HUES64 (cell line): ENCODE measurements around the gene PCMTD2.

ENCODE experiments used
- H3K27ac ChIP-seq: 2 replicates; pipeline ENCODE4 v1.7.0; 2013; ENCODE audit warnings: low read depth, low read length, inconsistent platforms
- H3K27me3 ChIP-seq: 2 replicates; pipeline ENCODE4 v1.6.1; 2013; ENCODE audit warnings: mild to moderate bottlenecking, low read length; ENCODE audit not compliant: insufficient read depth
- H3K36me3 ChIP-seq: 2 replicates; pipeline ENCODE4 v1.6.1; 2013; ENCODE audit warnings: mild to moderate bottlenecking, low read length; ENCODE audit not compliant: insufficient read depth
- H3K4me1 ChIP-seq: 2 replicates; pipeline ENCODE4 v1.6.1; 2013; ENCODE audit warnings: mild to moderate bottlenecking, low read length, moderate library complexity; ENCODE audit not compliant: insufficient read depth
- H3K4me3 ChIP-seq: 2 replicates; pipeline ENCODE4 v1.5.1; 2013; ENCODE audit warnings: mild to moderate bottlenecking, low read length, moderate library complexity
- H3K9ac ChIP-seq: 2 replicates; pipeline ENCODE4 v1.6.1; 2013; ENCODE audit warnings: mild to moderate bottlenecking, low read depth, low read length
- H3K9me3 ChIP-seq: 2 replicates; pipeline ENCODE4 v1.6.1; 2013; ENCODE audit warnings: low read depth, low read length; ENCODE audit not compliant: insufficient read depth
- WGBS: fragments of 150-250, 120-280 bp; methylation state at CpG from one replicate; pipeline ENCODE4 v1.1.7; 2013; ENCODE audit warnings: missing lambda C conversion rate; 5-methylcytosine and 5-hydroxymethylcytosine counted together

The PCMTD2 gene

GRCh38 chr20:64266988-64267387 lies 11.4 kb downstream of the PCMTD2 start:
- H3K4me3 ChIP-seq: no peak overlapping the region
- no peak overlapping the region for H3K9ac ChIP-seq
- H3K27me3 ChIP-seq: no peaks in the 10 kb centered on the region
- peaks cover 11% of the 10 kb centered on the region for H3K4me1 ChIP-seq
- peaks cover 21% of the 10 kb centered on the region for H3K36me3 ChIP-seq
- no peaks in the 10 kb centered on the region for H3K9me3 ChIP-seq
- 90% methylated on average over 5 of the region's 5 CpGs for WGBS
- H3K27ac ChIP-seq: no peak overlapping the region

- Histone ChIP-seq H3K36me3 (peaks cover 29% of the 10 kb centered on the region), H3K27ac (no peak overlapping the region), H3K9me3 (no peaks in the 10 kb centered on the region), H3K9ac (no peak overlapping the region), H3K4me1 (peaks cover 11% of the 10 kb centered on the region), H3K4me3 (no peak overlapping the region), H3K27me3 (no peaks in the 10 kb centered on the region)
- 68% methylated on average over 10 of the region's 10 CpGs for WGBS
Measured at GRCh38 chr20:64268174-64268573, 12.6 kb downstream of the PCMTD2 start.

GRCh38 chr20:64269604-64270411 lies 14.3 kb downstream of the PCMTD2 start:
- Histone ChIP-seq H3K27ac (no peak overlapping the region), H3K9me3 (no peaks in the 10 kb centered on the region), H3K4me1 (peaks cover 11% of the 10 kb centered on the region), H3K36me3 (peaks cover 31% of the 10 kb centered on the region), H3K9ac (no peak overlapping the region), H3K4me3 (no peak overlapping the region), H3K27me3 (no peaks in the 10 kb centered on the region)
- WGBS: 97% methylated on average over 53 of the region's 53 CpGs

DNA sequence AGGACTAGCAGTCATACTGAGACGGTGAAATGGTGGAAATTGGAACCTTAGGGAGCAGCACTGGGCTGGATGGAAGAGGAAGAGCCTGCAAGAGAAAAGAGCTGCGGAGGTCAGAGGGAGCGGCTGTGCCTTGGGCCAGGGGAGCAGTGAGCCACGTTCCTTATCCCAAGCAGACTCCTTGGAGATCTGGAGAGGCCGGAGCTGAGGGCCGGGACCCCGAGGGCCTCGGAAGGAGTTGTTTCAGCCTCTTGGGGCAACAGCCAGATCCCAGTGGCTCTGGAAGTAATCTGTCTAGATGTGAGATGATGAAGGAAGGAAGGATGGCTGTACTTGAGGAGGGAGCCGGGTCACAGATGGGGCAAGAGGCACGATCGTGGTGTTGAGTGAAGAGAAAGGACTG lies 16.1 kb downstream of the PCMTD2 start:
- H3K4me3 ChIP-seq: no peak overlapping the region
- no peaks in the 10 kb centered on the region for H3K9me3 ChIP-seq
- H3K27me3 ChIP-seq: no peaks in the 10 kb centered on the region
- 94% methylated on average over 11 of the region's 11 CpGs for WGBS
- H3K9ac ChIP-seq: no peak overlapping the region
- H3K36me3 ChIP-seq: peaks cover 30% of the 10 kb centered on the region
- no peak overlapping the region for H3K27ac ChIP-seq
- peaks cover 11% of the 10 kb centered on the region for H3K4me1 ChIP-seq

DNA sequence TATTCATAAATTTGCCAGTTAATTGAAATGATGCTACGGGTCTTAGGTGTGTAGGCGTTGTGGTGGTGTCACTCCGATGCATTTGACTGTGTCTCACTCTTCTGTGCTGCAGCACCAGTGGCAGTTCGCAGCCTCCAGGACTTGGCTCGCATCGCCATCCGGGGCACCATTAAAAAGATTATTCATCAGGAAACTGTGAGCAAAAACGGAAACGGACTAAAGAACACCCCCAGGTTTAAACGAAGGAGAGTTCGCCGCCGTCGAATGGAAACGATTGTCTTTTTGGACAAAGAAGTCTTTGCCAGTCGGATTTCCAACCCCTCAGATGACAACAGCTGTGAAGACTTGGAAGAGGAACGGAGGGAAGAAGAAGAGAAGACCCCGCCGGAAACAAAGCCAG lies 17.6 kb downstream of the PCMTD2 start:
- 97% methylated on average over 19 of the region's 19 CpGs for WGBS

GRCh38 chr20:64276817-64277216 lies 21.3 kb downstream of the PCMTD2 start:
- H3K27ac ChIP-seq: no peak overlapping the region
- no peaks in the 10 kb centered on the region for H3K4me1 ChIP-seq

More for the DNA sequence above, 17.6 kb downstream of the PCMTD2 start:
- no peaks in the 10 kb centered on the region for H3K9me3 ChIP-seq
- H3K4me3 ChIP-seq: no peak overlapping the region
- H3K36me3 ChIP-seq: peaks cover 30% of the 10 kb centered on the region
- no peaks in the 10 kb centered on the region for H3K27me3 ChIP-seq
- no peak overlapping the region for H3K27ac ChIP-seq
- H3K9ac ChIP-seq: no peak overlapping the region
- H3K4me1 ChIP-seq: peaks cover 4% of the 10 kb centered on the region; the same call in 1 of the 2 replicates

GRCh38 chr20:64277571-64278316 lies 22.2 kb downstream of the PCMTD2 start:
- Histone ChIP-seq H3K4me1 (no peaks in the 10 kb centered on the region), H3K9me3 (peaks cover 8% of the 10 kb centered on the region), H3K9ac (no peak overlapping the region), H3K36me3 (peaks cover 24% of the 10 kb centered on the region), H3K27me3 (no peaks in the 10 kb centered on the region), H3K4me3 (no peak overlapping the region), H3K27ac (no peak overlapping the region)
- WGBS: 90% methylated on average over 10 of the region's 10 CpGs

More at GRCh38 chr20:64276817-64277216, 21.3 kb downstream of the PCMTD2 start:
- Histone ChIP-seq H3K4me3 (no peak overlapping the region), H3K9me3 (peaks cover 3% of the 10 kb centered on the region; the same call in 1 of the 2 replicates), H3K9ac (no peak overlapping the region), H3K36me3 (peaks cover 27% of the 10 kb centered on the region), H3K27me3 (no peaks in the 10 kb centered on the region)
- 92% methylated on average over 7 of the region's 7 CpGs for WGBS

GRCh38 chr20:64278317-64278681 lies 22.8 kb downstream of the PCMTD2 start:
- Histone ChIP-seq H3K9me3 (peaks cover 8% of the 10 kb centered on the region), H3K4me1 (no peaks in the 10 kb centered on the region), H3K27me3 (no peaks in the 10 kb centered on the region), H3K9ac (no peak overlapping the region), H3K4me3 (no peak overlapping the region), H3K27ac (no peak overlapping the region), H3K36me3 (peaks cover 19% of the 10 kb centered on the region)
- WGBS: 91% methylated on average over 4 of the region's 4 CpGs

DNA sequence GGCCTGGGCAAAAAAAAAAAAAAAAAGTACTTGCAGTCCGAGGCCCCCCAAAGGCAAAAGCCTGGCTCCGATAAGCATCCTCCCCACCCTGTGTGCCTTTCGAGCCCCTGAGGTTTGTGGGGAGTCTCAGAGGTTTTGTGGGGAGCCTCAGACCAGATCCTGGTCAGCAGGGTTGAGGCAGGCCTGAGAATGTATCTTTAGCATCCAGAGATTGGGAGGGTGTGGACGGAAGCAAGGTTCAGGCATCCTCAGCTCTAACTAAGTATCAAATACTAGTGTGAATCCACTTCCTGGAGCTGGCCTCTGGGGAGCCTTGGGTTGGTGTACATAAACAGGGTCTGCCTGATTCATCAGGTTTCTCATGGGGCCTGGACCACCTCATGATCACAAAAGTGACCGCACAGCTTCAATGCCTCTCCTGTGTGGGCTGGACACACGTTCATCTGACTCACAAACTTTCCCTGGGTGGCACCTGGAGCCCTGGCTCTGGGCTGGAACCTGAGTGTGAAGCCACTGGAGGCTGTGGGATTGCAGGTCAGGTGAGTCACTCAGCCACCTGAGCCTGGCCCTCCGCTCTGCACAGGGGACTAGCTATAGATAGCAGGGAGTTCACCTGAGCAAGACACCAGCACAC lies 24.4 kb downstream of the PCMTD2 start:
- Histone ChIP-seq H3K27me3 (no peaks in the 10 kb centered on the region), H3K9ac (no peak overlapping the region), H3K4me3 (no peak overlapping the region), H3K36me3 (peaks cover 6% of the 10 kb centered on the region; the same call in 1 of the 2 replicates), H3K9me3 (peaks cover 24% of the 10 kb centered on the region), H3K27ac (no peak overlapping the region), H3K4me1 (no peaks in the 10 kb centered on the region)
- WGBS: 83% methylated on average over 7 of the region's 7 CpGs

DNA sequence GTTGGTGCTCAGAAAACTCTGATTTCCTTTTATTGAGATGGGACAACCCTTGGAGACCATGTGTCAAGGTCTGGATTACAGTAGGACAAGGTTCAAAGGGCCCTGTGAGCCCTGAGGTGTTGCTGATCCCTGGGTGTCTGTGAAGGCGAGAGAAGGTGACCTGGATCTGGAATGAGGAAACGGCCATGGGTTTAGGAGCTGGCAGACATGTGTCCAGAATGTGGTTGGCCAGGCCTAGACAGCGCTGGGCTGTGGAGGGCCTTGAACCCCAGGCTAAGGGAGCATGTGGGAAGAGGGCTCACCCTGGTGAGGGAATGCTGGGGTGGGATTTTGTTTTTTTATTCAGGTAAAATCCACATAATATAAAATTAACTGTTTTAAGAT lies 24.9 kb downstream of the PCMTD2 start:
- WGBS: 93% methylated on average over 3 of the region's 3 CpGs
- H3K9ac ChIP-seq: no peak overlapping the region
- no peaks in the 10 kb centered on the region for H3K4me1 ChIP-seq
- peaks cover 1% of the 10 kb centered on the region; the same call in 1 of the 2 replicates for H3K36me3 ChIP-seq
- H3K27me3 ChIP-seq: no peaks in the 10 kb centered on the region
- H3K9me3 ChIP-seq: peaks cover 29% of the 10 kb centered on the region
- H3K27ac ChIP-seq: no peak overlapping the region
- no peak overlapping the region for H3K4me3 ChIP-seq

DNA sequence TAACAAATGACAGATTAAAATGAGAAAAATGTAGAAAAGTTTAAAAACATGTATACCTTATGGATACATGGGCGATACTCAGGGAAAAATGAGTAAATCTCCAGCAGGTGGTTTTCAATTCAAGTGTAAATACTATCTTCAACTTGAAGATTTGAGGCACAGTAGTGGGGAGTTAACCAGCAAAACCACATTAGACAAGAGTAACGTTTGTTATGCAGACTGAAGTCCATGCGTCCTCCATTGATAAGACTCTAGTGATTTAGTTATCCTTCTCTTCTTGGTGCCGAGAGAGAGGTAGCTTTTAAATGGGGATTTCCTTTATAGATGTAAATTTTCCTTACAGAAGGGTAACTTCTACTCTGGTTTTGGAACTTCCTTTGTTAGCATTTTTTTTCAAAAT lies 28.1 kb downstream of the PCMTD2 start:
- Histone ChIP-seq H3K9me3 (peaks cover 34% of the 10 kb centered on the region), H3K4me1 (no peaks in the 10 kb centered on the region), H3K36me3 (no peaks in the 10 kb centered on the region), H3K27ac (no peak overlapping the region), H3K27me3 (no peaks in the 10 kb centered on the region), H3K4me3 (no peak overlapping the region), H3K9ac (no peak overlapping the region)
- 61% methylated on average over 3 of the region's 4 CpGs for WGBS
